Stimulated activated naive CD8-positive, alpha-beta T cell treated with anti-CD3 and anti-CD28 coated beads, Interleukin-15, Interleukin-2, amounts not matched to agents 100 ng/mL and 50 ng/mL, for 24 hours (primary cell): ENCODE results near the gene ZNF682.
"Not testable (repeated sequence)": the region's sequence is repeated elsewhere in the genome, so short reads cannot be mapped to it uniquely, and the experiment has no call there.

Experiments
- H3K27ac Mint-ChIP-seq: one replicate; pipeline ENCODE4 v1.8.0; 2021; ENCODE audit warnings: mild to moderate bottlenecking, mixed read lengths
- H3K27me3 Mint-ChIP-seq: one replicate; pipeline ENCODE4 v1.8.0; 2021; ENCODE audit warnings: mixed read lengths
- H3K36me3 Mint-ChIP-seq: one replicate; pipeline ENCODE4 v1.8.0; 2021; ENCODE audit warnings: low read depth, mixed read lengths
- H3K4me1 Mint-ChIP-seq: one replicate; pipeline ENCODE4 v1.8.0; 2021; ENCODE audit warnings: low read depth, mixed read lengths
- H3K4me3 Mint-ChIP-seq: one replicate; pipeline ENCODE4 v1.8.0; 2021; ENCODE audit warnings: mild to moderate bottlenecking, mixed read lengths
- H3K9me3 Mint-ChIP-seq: one replicate; pipeline ENCODE4 v1.8.0; 2021; ENCODE audit warnings: mixed read lengths

Gene ZNF682

DNA sequence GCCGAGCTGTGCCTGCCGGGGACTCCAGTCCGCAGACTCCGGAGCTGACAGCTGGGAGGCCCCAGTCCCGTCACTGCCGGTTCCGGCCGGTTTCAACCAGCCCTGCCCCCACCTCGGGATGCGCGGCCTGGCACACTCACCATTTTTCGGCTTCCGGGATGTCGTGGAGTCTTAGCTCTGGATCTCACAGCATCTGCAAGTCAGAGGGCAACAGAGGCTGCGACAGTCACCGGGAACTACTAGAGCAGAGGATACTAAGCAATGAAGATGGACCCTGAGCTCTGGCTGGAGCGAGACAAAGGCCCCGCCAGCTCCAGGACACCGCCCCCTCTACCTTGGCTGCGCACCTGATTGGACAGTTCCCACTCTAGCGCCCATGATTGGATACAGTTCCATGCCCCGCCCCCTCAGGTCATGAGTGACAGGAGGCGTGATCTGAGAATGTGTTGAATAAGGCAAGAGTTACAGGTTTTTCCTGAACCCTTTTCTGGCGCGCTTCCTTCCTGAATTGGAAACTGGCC lies at the start of gene ZNF682:
TSS of gene ZNF682 (minus strand) at position 303 of the 521 bp plus-strand sequence. CDS start at position 143, 160 bp downstream.
- H3K27me3 Mint-ChIP-seq: no peaks in the 10 kb centered on the region
- H3K36me3 Mint-ChIP-seq: peaks cover 9% of the 10 kb centered on the region
- peak within 1 kb of the TSS; percentile 85 for H3K27ac Mint-ChIP-seq
- H3K9me3 Mint-ChIP-seq: no peaks in the 10 kb centered on the region
- peaks cover 16% of the 10 kb centered on the region for H3K4me1 Mint-ChIP-seq
- peak within 1 kb of the TSS; percentile 96 for H3K4me3 Mint-ChIP-seq

DNA sequence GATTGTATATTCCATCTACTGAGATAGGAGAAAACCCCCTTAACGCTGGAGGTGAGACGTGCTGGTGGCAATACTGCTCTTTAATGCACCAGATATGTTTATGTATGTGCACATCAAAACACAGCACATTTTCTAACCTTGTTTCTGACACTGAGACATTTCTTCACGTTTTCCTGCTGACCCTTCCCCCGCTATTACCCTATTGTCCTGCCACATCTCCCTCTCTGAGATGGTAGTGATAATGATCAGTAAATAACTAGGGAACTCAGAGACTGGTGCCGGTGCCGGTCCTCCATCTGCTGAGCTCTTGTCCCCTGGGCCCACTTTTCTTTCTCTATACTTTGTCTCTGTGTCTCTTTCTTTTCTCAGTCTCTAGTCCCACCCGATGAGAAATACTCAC lies 43.6 kb upstream of the ZNF682 start:
- peaks cover 13% of the 10 kb centered on the region for H3K4me1 Mint-ChIP-seq
- not testable (repeated sequence) for H3K4me3 Mint-ChIP-seq, H3K9me3 Mint-ChIP-seq, H3K27ac Mint-ChIP-seq, H3K27me3 Mint-ChIP-seq
- H3K36me3 Mint-ChIP-seq: peaks cover 50% of the 10 kb centered on the region

DNA sequence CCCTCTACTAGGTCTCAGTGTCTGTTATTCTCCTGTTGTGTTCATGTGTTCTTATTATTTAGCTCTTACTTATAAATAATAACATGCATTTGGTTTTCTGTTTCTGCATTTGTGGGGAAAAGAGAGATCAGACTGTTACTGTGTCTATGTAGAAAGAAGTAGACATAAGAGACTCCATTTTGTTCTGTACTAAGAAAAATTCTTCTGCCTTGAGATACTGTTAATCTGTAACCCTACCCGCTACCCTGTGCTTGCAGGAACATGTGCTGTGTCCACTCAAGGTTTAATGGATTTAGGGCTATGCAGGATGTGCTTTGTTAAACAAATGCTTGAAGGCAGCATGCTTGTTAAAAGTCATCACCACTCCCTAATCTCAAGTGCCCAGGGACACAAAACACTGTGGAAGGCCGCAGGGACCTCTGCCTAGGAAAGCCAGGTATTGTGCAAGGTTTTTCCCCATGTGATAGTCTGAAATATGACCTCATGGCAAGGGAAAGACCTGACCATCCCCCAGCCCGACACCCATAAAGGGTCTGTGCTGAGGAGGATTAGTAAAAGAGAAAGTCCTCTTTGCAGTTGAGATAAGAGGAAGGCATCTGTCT lies 43.0 kb upstream of the ZNF682 start:
- H3K27me3 Mint-ChIP-seq, H3K27ac Mint-ChIP-seq, H3K4me3 Mint-ChIP-seq, H3K9me3 Mint-ChIP-seq: not testable (repeated sequence)
- peaks cover 45% of the 10 kb centered on the region for H3K36me3 Mint-ChIP-seq
- peaks cover 17% of the 10 kb centered on the region for H3K4me1 Mint-ChIP-seq

DNA sequence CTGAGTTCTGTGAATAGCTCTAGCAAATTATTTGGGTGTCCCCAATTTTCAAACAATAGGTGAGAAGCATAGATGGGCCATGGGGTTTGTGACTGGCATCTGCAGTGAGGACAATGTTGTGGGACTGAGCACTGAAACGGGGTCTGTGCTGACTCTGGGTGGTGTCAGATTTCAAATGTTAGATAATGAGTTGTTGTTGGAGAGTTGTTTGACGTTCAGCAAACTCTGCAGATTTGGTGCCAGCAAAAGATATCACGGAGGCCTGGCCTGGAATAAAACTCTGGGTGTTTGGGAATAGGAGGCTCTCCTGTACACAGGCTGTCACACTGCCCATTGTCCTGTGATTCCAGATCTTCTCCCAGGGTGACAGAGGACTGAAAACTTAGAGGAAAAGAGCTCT lies 41.4 kb upstream of the ZNF682 start:
- peaks cover 4% of the 10 kb centered on the region for H3K9me3 Mint-ChIP-seq
- H3K27me3 Mint-ChIP-seq: no peaks in the 10 kb centered on the region
- peaks cover 17% of the 10 kb centered on the region for H3K4me1 Mint-ChIP-seq
- H3K4me3 Mint-ChIP-seq: no peak overlapping the region
- no peak overlapping the region for H3K27ac Mint-ChIP-seq
- H3K36me3 Mint-ChIP-seq: peaks cover 38% of the 10 kb centered on the region

DNA sequence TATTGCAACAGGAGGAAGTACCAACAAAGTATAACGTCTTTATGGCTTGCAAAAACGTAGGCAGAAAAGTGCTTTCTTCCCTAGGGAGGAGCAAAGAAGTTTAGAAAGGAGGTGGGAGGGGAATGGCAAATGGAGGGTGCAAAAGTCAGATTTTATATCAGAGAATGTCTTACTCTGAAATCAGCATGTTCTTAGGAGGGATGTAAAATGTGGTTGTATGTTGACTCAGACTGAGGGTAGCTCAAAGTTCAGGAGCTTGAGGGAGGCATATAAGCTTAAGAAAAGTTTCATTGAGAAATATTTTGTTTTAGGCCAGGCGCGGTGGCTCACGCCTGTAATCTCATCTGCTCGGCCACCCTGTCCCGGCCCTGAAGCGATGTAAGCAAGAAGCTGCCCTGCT lies 40.2 kb upstream of the ZNF682 start:
- Mint-ChIP-seq H3K4me1 (peaks cover 17% of the 10 kb centered on the region), H3K27me3 (no peaks in the 10 kb centered on the region), H3K27ac (no peak overlapping the region), H3K4me3 (peak overlapping the region; percentile 59), H3K9me3 (peaks cover 4% of the 10 kb centered on the region), H3K36me3 (peaks cover 35% of the 10 kb centered on the region)

DNA sequence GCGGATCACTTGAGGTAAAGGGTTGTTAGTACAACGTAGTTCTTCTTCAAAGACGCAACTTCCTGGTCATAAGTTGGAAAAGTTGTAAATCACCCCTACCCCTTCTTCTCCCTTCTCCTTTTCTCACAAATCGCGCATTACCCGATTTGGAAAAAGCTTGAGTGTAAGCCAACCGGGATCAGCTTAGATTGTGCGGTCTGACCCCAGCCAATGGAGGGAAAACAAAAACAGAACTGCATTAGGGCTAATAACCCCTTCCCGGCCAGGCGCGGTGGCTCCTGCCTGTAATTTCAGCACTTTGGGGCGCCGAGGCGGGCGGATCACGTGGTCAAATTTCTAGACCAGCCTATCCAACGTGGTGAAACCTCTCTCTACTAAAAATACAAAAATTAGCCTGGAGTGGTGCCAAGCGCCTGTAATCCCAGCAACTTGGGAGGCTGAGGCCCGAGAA lies 39.3 kb upstream of the ZNF682 start:
- peak overlapping the region; percentile 36 for H3K27ac Mint-ChIP-seq
- H3K9me3 Mint-ChIP-seq: peaks cover 4% of the 10 kb centered on the region
- no peaks in the 10 kb centered on the region for H3K27me3 Mint-ChIP-seq
- H3K4me3 Mint-ChIP-seq: peak overlapping the region; percentile 90
- peaks cover 33% of the 10 kb centered on the region for H3K36me3 Mint-ChIP-seq
- peaks cover 17% of the 10 kb centered on the region for H3K4me1 Mint-ChIP-seq

DNA sequence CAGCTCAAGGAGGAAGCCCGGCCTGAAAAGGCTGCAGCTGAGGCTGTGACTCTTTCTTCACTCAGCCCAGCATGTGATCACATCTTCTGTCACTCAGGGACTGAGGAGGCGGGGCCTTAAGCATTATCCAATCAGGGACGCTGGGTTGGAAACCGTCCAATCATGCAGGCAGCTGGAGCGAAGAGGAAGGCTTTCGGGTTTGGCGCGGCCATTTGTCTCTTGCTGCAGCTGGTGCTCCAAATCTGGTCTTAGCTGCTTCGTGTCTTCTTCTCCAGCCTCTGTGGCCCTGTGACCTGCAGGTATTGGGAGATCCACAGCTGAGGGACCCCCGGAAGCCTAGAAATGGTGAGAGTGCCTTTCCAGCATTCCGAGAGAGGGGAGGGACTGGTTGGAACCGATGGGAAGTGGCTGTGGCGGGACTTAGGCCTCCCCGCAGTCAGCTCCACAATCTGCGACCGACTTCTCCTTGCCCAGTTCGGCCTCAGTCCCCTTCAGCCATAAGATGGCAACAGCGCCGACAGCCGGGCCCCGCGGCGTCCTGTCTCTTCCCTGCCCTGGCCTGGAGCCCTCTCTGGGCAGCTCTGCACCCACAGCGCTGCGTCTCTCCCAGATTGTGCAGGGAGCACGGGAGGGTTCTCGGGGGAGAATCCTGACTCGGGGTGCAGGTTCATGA lies 38.6 kb upstream of the ZNF682 start, which contains the start of gene ZNF90:
TSS of gene ZNF90 (plus strand) at position 210 of the 673 bp plus-strand sequence. CDS start at position 343, 133 bp downstream.
- H3K4me3 Mint-ChIP-seq: peak within 1 kb of the TSS; percentile 90
- H3K9me3 Mint-ChIP-seq: peaks cover 4% of the 10 kb centered on the region

DNA sequence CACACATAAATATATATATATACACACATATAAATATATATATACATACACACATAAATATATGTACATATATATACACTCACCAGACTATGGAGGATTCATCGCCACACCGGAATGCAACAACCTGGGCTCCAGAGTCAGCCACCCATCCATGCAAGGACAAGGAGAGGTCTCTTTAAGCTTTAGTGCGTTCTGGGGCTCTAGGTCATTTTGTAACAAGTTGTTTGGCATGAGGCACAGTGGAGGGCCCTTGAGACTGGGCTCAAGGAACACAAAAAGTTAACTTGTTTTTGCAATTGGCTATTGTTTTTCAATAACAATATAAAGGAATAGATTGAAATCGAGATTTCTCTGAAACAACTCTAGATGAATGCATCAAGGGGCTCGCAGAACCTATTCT lies 33.6 kb upstream of the ZNF682 start:
- Mint-ChIP-seq H3K4me3 (no peak overlapping the region), H3K36me3 (peaks cover 4% of the 10 kb centered on the region), H3K27ac (no peak overlapping the region), H3K9me3 (peaks cover 11% of the 10 kb centered on the region), H3K4me1 (peaks cover 5% of the 10 kb centered on the region), H3K27me3 (peaks cover 14% of the 10 kb centered on the region)

More for the DNA sequence above, 38.6 kb upstream of the ZNF682 start, which contains the start of gene ZNF90:
- H3K4me1 Mint-ChIP-seq: peaks cover 17% of the 10 kb centered on the region
- H3K27me3 Mint-ChIP-seq: no peaks in the 10 kb centered on the region
- peak within 1 kb of the TSS; percentile 36 for H3K27ac Mint-ChIP-seq
- peaks cover 29% of the 10 kb centered on the region for H3K36me3 Mint-ChIP-seq

DNA sequence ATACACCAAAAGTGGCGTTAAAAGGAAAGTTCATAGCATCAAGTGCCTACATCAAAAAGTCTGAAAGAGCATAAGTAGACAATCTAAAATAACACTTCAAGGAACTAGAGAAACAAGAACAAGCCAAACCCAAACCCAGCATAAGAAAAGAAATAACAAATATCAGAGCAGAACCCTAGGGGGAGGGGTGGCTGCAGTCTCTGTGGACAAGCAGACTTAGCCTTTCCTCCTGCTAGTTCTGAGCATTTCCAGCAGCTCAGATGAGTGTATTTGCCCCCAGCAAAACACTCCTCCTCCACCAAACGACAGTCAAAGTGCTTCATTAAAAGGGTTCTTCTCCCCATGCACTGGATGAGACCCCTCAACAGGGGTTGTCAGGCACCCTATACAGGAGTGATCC lies 31.4 kb upstream of the ZNF682 start:
- Mint-ChIP-seq H3K4me1 (no peaks in the 10 kb centered on the region), H3K4me3 (no peak overlapping the region), H3K27me3 (peaks cover 24% of the 10 kb centered on the region), H3K9me3 (peaks cover 18% of the 10 kb centered on the region), H3K36me3 (peaks cover 4% of the 10 kb centered on the region), H3K27ac (no peak overlapping the region)

DNA sequence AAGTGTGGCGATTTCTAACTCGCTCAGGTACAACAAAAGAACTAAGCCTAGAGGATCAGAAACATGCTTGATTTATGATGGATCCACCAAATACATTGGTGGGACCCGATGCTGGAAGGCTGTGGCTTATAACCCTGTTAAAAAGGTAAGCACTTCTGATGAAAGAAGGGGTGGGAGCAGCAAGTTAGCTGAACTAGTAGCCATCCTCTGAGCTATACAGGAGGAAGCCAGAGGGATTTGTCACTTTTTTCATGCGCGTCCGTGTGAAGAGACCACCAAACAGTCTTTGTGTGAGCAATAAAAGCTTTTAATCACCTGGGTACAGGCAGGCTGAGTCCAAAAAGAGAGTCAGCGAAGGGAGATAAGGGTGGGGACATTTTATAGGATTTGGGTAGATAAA lies 29.3 kb upstream of the ZNF682 start:
- H3K4me3 Mint-ChIP-seq, H3K27ac Mint-ChIP-seq, H3K36me3 Mint-ChIP-seq, H3K4me1 Mint-ChIP-seq: not testable (repeated sequence)
- Mint-ChIP-seq H3K9me3 (peaks cover 18% of the 10 kb centered on the region), H3K27me3 (peaks cover 24% of the 10 kb centered on the region)

DNA sequence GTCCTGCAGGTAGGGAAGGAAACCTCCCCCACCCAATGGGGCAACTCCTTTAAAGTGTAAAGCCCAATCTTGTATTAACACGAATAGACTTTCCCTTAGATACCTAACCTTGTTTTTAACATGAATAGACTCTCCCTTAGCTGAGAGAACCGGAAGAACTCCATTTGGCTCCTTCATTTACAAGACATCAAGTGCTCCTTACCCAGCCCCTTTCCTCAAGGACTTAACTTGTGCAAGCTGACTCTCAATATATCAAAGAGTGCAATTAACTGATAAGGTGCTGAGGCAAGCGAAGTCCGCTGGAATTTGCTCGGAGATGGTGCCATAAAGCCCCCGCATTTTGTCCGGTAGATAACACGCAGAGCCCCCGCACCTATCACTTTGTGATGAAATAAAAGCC lies 28.6 kb upstream of the ZNF682 start:
- H3K27ac Mint-ChIP-seq: no peak overlapping the region
- no peak overlapping the region for H3K4me3 Mint-ChIP-seq
- H3K27me3 Mint-ChIP-seq: peaks cover 24% of the 10 kb centered on the region
- H3K9me3 Mint-ChIP-seq: peaks cover 18% of the 10 kb centered on the region
- peaks cover 4% of the 10 kb centered on the region for H3K36me3 Mint-ChIP-seq
- no peaks in the 10 kb centered on the region for H3K4me1 Mint-ChIP-seq

DNA sequence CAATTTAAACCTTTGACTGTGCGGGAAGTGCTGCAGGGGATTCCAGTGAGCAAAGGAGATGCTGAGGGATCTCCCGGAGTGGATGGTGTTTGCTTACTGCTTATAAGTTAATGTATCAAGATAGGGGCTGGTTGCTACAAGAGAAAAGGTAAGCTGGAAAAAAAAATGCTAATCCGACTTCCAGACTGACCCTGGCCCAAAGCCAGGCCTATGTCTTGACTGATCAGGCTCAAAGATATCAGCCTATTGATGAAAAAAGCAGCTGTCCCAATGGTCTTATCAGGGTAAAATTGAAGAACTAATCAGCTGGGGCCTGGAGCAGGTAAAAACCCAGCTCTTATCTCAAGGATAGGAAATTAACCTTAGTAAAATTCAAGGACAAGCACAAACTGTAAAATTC lies 27.6 kb upstream of the ZNF682 start:
- Mint-ChIP-seq H3K27me3 (peaks cover 24% of the 10 kb centered on the region), H3K9me3 (peaks cover 18% of the 10 kb centered on the region), H3K4me3 (no peak overlapping the region), H3K27ac (no peak overlapping the region), H3K36me3 (peaks cover 4% of the 10 kb centered on the region), H3K4me1 (no peaks in the 10 kb centered on the region)

DNA sequence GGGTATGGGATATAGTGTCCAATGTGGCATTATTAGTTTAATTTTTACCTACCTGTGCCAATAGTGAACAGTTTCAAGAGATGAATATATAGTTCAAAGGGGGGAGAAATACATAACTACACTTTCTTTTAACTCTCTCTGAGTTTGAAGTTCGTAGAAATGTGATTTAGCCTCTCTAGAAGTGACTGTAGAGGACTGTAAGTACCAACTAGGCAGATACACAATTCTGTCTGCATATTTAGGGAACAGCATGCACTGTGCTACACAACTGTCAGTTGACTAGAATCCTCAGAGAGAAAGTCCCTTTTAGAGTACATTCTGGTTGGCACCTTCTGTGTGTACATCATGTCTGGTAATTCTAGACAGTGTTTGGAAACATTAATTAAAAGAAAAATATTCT lies 21.0 kb upstream of the ZNF682 start:
- H3K27me3 Mint-ChIP-seq: peaks cover 7% of the 10 kb centered on the region
- H3K36me3 Mint-ChIP-seq: no peaks in the 10 kb centered on the region
- H3K4me3 Mint-ChIP-seq: no peak overlapping the region
- H3K9me3 Mint-ChIP-seq: no peaks in the 10 kb centered on the region
- H3K27ac Mint-ChIP-seq: no peak overlapping the region
- H3K4me1 Mint-ChIP-seq: no peaks in the 10 kb centered on the region

DNA sequence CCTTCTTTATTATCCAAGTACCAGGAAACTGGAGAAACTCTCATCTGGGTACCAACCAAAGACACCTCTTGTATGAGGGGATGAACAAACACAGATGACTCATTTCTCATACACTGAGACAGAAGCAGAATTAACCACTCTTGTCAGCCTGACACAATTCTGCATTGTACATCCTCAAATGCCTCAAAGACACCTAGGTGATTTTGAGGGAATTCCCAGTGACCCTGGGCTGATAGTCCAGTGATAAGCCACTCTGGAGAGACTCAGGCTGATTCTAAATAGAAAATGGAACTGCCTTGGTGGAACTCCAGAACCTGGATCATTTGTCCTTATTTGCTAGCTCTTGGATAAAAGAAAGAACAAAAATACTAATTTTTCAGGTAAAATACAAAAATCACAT lies 19.4 kb upstream of the ZNF682 start:
- H3K4me1 Mint-ChIP-seq, H3K4me3 Mint-ChIP-seq, H3K36me3 Mint-ChIP-seq, H3K27ac Mint-ChIP-seq, H3K27me3 Mint-ChIP-seq, H3K9me3 Mint-ChIP-seq: not testable (repeated sequence)

DNA sequence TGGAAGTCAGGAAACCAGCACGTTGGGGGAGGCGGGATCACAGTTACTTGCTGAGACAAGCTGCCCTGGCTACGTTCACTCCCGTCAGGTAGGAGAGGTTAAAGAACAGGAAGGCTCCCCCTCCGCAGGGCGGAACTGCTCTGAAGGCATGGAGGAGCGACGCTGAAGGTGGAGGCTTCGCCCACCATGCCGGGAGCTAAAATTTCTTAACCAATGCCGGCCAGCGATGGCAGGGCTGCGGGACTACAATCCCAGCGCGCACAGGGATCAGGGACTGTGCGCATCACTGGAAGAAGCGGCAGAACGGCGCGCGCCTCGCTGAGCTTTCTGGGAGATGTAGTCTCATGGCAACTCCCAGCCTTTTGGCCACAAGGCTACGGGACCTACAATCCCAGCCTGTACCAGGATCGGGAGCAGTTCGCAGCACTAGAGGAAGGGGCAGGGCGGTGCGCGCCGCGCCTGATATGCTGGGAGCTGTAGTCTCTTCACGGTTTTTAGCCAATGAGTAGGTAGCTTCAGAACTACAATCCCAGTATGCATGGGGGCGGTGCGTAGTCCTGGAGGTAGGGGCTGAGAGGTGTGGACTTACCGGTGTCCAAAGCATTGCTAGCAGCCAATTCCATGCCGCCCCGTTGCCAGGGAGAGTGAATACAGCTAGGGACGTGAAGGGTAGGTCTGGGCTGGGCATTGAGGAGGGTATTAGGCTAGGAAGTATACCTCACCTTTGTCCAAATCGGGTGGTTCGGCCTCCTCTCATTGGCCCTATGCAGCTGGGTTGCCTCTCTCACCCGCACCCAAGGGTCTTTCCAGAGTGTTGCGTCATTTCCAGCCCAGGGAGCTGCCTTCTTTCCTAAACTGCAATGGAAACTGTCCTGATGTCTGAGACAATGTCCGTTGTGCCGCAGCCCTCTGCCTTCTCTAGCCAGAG lies 12.8 kb upstream of the ZNF682 start:
- Mint-ChIP-seq H3K9me3 (peaks cover 16% of the 10 kb centered on the region), H3K27ac (peak overlapping the region; percentile 84), H3K36me3 (peaks cover 6% of the 10 kb centered on the region), H3K27me3 (no peaks in the 10 kb centered on the region), H3K4me1 (peaks cover 13% of the 10 kb centered on the region), H3K4me3 (peak overlapping the region; percentile 91)
